K562 (cell line): ENCODE data around the gene CIART.
A peak's percentile ranks its signal among the peaks of the same experiment; 100 is the strongest.

Source experiments
- AFF4 ChIP-seq: sonication (generic); formaldehyde crosslinking; IDR thresholded peaks from 2 replicates; pipeline ENCODE4 v1.8.0; 2023; ENCODE audit warnings: mild to moderate bottlenecking, missing genetic modification reagents
- EZH2 ChIP-seq: IDR thresholded peaks from 2 replicates; pipeline ENCODE4 v1.6.1; 2012; ENCODE audit warnings: low read depth, mild to moderate bottlenecking, inconsistent platforms, low read length, borderline replicate concordance
- FOSL1 ChIP-seq: fragments of 200-800 bp; sonication (Bioruptor generic); conservative IDR thresholded peaks from 2 replicates; pipeline ENCODE4 v1.6.1; 2016; ENCODE audit warnings: missing genetic modification characterization, missing compliant biosample characterization
- MTA3 ChIP-seq: fragments of 450-650 bp; formaldehyde crosslinking; IDR thresholded peaks from 2 replicates; pipeline ENCODE4 v1.6.1; 2017; ENCODE audit warnings: mild to moderate bottlenecking, borderline replicate concordance
- POLR2A ChIP-seq: fragments of 450-650 bp; conservative IDR thresholded peaks from 2 replicates; pipeline ENCODE4 v1.6.1; 2016
- POU5F1 ChIP-seq: fragments of 150-350 bp; IDR thresholded peaks from 2 replicates; pipeline ENCODE4 v1.6.1; 2014; ENCODE audit warnings: borderline replicate concordance, low read length, low read depth, mild to moderate bottlenecking; ENCODE audit not compliant: partially characterized antibody
- SIN3A ChIP-seq, 2 experiments: fragments of 150-350 bp in 1 of 2; IDR thresholded peaks; 2 replicates each; pipeline ENCODE4 v1.6.1; 2011 to 2016; ENCODE audit warnings: borderline replicate concordance in 2 of 2, low read depth in 2 of 2, low read length in 2 of 2, mild to moderate bottlenecking in 2 of 2, moderate library complexity in 2 of 2; ENCODE audit not compliant: control insufficient read depth in 1 of 2
- SMARCA4 ChIP-seq: fragments of 450-650 bp; IDR thresholded peaks from 2 replicates; pipeline ENCODE4 v1.6.1; 2016
- TEAD4 ChIP-seq, 2 experiments: sonication (generic) in 1 of 2; formaldehyde crosslinking in 1 of 2; IDR thresholded peaks; 2 replicates each; pipeline versions ENCODE4 v1.6.1 to v1.8.0; 2012 to 2022; ENCODE audit warnings: borderline replicate concordance in 1 of 2, inconsistent platforms in 1 of 2, low read length in 1 of 2, mild to moderate bottlenecking in 1 of 2, missing genetic modification reagents in 1 of 2
- USF2 ChIP-seq: sonication (generic); formaldehyde crosslinking; IDR thresholded peaks from 2 replicates; pipeline ENCODE4 v1.5.0; 2020; ENCODE audit warnings: missing genetic modification reagents
- ZBTB33 ChIP-seq: sonication (generic); formaldehyde crosslinking; IDR thresholded peaks from 2 replicates; pipeline ENCODE4 v1.8.1; 2023; ENCODE audit warnings: mild to moderate bottlenecking, missing genetic modification reagents

DNA sequence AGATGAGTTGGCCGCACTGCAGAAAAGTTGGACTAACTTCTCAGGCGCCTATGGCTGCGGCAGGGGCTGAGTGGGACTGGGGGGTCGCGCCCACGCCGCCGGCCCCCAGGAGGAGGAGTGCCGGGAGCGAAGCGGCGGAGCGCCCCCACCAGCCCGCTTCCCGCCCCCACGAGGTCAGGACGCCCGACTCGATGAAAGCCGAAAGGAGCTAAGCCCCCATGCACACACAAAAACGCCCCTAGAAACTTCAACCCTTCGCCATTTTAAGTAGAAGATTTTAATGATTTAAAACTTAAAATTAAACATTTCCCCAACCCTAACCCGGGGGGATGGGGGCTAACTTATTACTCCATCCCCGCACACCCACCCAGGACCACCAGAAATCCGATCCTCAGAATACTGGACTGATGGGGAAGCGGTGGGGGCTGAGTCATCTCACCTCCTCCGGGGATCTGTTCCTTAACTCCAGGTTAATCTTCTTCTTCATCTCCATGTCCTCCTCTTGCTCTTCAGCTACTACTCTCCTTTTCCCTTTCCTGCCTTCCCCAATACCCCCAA lies 47.0 kb upstream of the CIART start:
- TF ChIP-seq TEAD4 (IDR thresholded peaks at IDR 0.05; ENCODE audit: low read length) (no peak), TEAD4 (CRISPR knock-in tag; IDR thresholded peaks at IDR 0.05; ENCODE audit: borderline replicate concordance) (no peak), FOSL1 (tag) (peak; percentile 72; the same call in 1 of the 2 replicates), MTA3 (no peak), EZH2 (no peak), SIN3A (IDR thresholded peaks at IDR 0.05; ENCODE audit: borderline replicate concordance in 2 of 2, control insufficient read depth in 1 of 2, low read depth in 2 of 2, low read length in 2 of 2) (peak in 1 of 2 experiments; percentile 30; a peak in 1 of 4 replicates), USF2 (CRISPR knock-in tag) (no peak), SMARCA4 (0 out of 2 replicates have a peak, but pooled peaks have one; percentile 7), POLR2A (no peak), ZBTB33 (CRISPR knock-in tag) (no peak), POU5F1 (no peak), AFF4 (no peak)
